SU-DHL-6 (cell line): ENCODE results near the gene TSPAN18.

Source experiments
- H2AFZ ChIP-seq: fragments of 200-600 bp; sonication (generic); 2 replicates; pipeline ENCODE4 v1.6.1; 2014; ENCODE audit warnings: low read depth, mild to moderate bottlenecking, moderate library complexity, mixed read lengths, antibody characterized with exemption, low read length; ENCODE audit not compliant: severe bottlenecking
- H3F3A ChIP-seq: fragments of 200-600 bp; shearing (Covaris generic); 2 replicates; pipeline ENCODE4 v1.6.0; 2016; ENCODE audit warnings: antibody characterized with exemption, mild to moderate bottlenecking; ENCODE audit not compliant: insufficient read depth
- H3K27ac ChIP-seq: fragments of 200-600 bp; sonication (generic); 2 replicates; pipeline ENCODE4 v1.5.1; 2016; ENCODE audit warnings: low read depth, mild to moderate bottlenecking, low read length, moderate library complexity, mixed read lengths
- H3K27me3 ChIP-seq: fragments of 200-600 bp; sonication (generic), shearing (Covaris generic); 2 replicates; pipeline ENCODE4 v1.6.0; 2014; ENCODE audit warnings: mild to moderate bottlenecking, low read length
- H3K36me3 ChIP-seq: fragments of 200-600 bp; sonication (generic); 2 replicates; pipeline ENCODE4 v1.6.1; 2014; ENCODE audit warnings: mild to moderate bottlenecking, low read length, mixed read lengths
- H3K4me2 ChIP-seq: fragments of 300-600, 200-600 bp; shearing (Covaris generic), sonication (generic); 2 replicates; pipeline ENCODE4 v1.6.0; 2014; ENCODE audit warnings: low read length, low read depth, mild to moderate bottlenecking; ENCODE audit not compliant: poor library complexity, severe bottlenecking
- H3K4me3 ChIP-seq: fragments of 200-600 bp; sonication (generic); 2 replicates; pipeline ENCODE4 v1.5.1; 2014; ENCODE audit warnings: antibody characterized with exemption, low read length, mild to moderate bottlenecking, mixed read lengths; ENCODE audit not compliant: insufficient read depth, poor library complexity, severe bottlenecking
- H3K79me2 ChIP-seq: fragments of 200-600 bp; sonication (generic); 2 replicates; pipeline ENCODE4 v1.6.1; 2014; ENCODE audit warnings: mild to moderate bottlenecking, low read length, moderate library complexity; ENCODE audit not compliant: insufficient read depth
- H3K9ac ChIP-seq: fragments of 200-600 bp; sonication (generic); 2 replicates; pipeline ENCODE4 v1.7.0; 2014; ENCODE audit warnings: mild to moderate bottlenecking, low read length
- H3K9me2 ChIP-seq: fragments of 200-600 bp; sonication (generic); replicated peaks from 2 replicates; pipeline ENCODE4 v1.6.1; 2014; ENCODE audit warnings: low read length; ENCODE audit not compliant: insufficient read depth
- H3K9me3 ChIP-seq: fragments of 200-600 bp; sonication (generic); 2 replicates; pipeline ENCODE4 v1.6.1; 2014; ENCODE audit warnings: low read length, mixed read lengths; ENCODE audit not compliant: insufficient read depth
- H4K20me1 ChIP-seq: fragments of 200-600 bp; sonication (generic); 2 replicates; pipeline ENCODE4 v1.6.1; 2014; ENCODE audit warnings: low read depth, mild to moderate bottlenecking, antibody characterized with exemption, low read length, moderate library complexity, mixed read lengths
- CTCF ChIP-seq: fragments of 200-600 bp; sonication (generic); IDR thresholded peaks from one replicate; pipeline ENCODE4 v1.5.1; 2017; ENCODE audit warnings: antibody characterized with exemption, mild to moderate bottlenecking, low read length, moderate library complexity; ENCODE audit not compliant: insufficient read depth, poor library complexity, severe bottlenecking
- EZH2phosphoT487 ChIP-seq: fragments of 200-600 bp; sonication (generic), shearing (Covaris generic); conservative IDR thresholded peaks from 2 replicates; pipeline ENCODE4 v1.6.1; 2018; ENCODE audit warnings: mild to moderate bottlenecking, antibody characterized with exemption, low read length, moderate library complexity, mixed read lengths

TSPAN18 gene

GRCh38 chr11:44816761-44817160, 90.0 kb downstream of the TSPAN18 start:
- no peaks in the 10 kb centered on the region for H3F3A ChIP-seq
- TF ChIP-seq CTCF (no peak), EZH2phosphoT487 (no peak)
- no peaks in the 10 kb centered on the region for H4K20me1 ChIP-seq
- no peaks in the 10 kb centered on the region for H3K9me3 ChIP-seq
- no peak overlapping the region for H3K4me2 ChIP-seq
- no peak overlapping the region for H3K4me3 ChIP-seq
- H3K9ac ChIP-seq = no peak overlapping the region
- H3K9me2 ChIP-seq = no peaks in the 10 kb centered on the region
- H3K36me3 ChIP-seq = no peaks in the 10 kb centered on the region
- no peaks in the 10 kb centered on the region for H3K79me2 ChIP-seq
- H3K27me3 ChIP-seq = no peaks in the 10 kb centered on the region
- H3K27ac ChIP-seq = no peak overlapping the region
- no peak overlapping the region for H2AFZ ChIP-seq

- Histone ChIP-seq H3K36me3 (no peaks in the 10 kb centered on the region), H3K27me3 (no peaks in the 10 kb centered on the region), H2AFZ (no peak overlapping the region), H3K79me2 (no peaks in the 10 kb centered on the region), H3F3A (no peaks in the 10 kb centered on the region), H3K4me2 (no peak overlapping the region), H3K9ac (no peak overlapping the region), H3K9me2 (no peaks in the 10 kb centered on the region), H4K20me1 (no peaks in the 10 kb centered on the region), H3K27ac (no peak overlapping the region), H3K9me3 (no peaks in the 10 kb centered on the region), H3K4me3 (no peak overlapping the region)
- TF ChIP-seq CTCF (no peak), EZH2phosphoT487 (no peak)
These were observed 90.6 kb downstream of the TSPAN18 start for GRCh38 chr11:44817207-44817949.

DNA sequence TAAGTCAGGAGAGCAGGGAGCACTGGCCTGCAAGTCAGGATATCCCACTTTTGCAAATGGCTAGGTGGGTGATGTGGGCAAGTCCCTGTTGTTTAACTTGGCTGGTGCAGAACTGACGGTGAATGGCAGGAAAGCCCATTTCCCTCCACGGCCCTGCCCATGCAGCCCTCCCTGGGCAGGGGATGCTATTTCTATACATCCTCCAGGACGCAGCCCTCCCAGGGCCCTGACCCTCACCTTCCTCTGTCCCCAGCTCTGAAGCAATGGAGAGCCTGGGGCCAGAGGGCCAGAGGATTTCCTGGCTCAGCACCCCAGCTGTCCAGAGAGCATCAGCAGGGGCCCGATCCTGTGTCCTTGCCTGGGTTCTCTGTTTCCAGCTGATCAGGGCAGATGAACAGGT, 91.3 kb downstream of the TSPAN18 start:
- no peaks in the 10 kb centered on the region for H3K9me2 ChIP-seq
- no peaks in the 10 kb centered on the region for H3K79me2 ChIP-seq
- no peaks in the 10 kb centered on the region for H4K20me1 ChIP-seq
- no peaks in the 10 kb centered on the region for H3F3A ChIP-seq
- no peak overlapping the region for H3K4me2 ChIP-seq
- no peak overlapping the region for H3K27ac ChIP-seq
- no peak overlapping the region for H3K4me3 ChIP-seq
- H3K36me3 ChIP-seq = no peaks in the 10 kb centered on the region
- H3K27me3 ChIP-seq = no peaks in the 10 kb centered on the region
- H3K9me3 ChIP-seq = 0 out of 2 replicates have a peak, but pooled peaks cover 2% of the 10 kb centered on the region
- no peak overlapping the region for H2AFZ ChIP-seq
- TF ChIP-seq EZH2phosphoT487 = no peak
- TF ChIP-seq CTCF = no peak
- H3K9ac ChIP-seq = no peak overlapping the region
